Smooth muscle cell of the brain vasculature (primary cell): ENCODE results near the gene SUFU.

Source experiments
- DNase-seq: peaks from one replicate; pipeline ENCODE4 v3.0.0-alpha.2; 2012; ENCODE audit warnings: low read depth, low spot score

SUFU gene

DNA sequence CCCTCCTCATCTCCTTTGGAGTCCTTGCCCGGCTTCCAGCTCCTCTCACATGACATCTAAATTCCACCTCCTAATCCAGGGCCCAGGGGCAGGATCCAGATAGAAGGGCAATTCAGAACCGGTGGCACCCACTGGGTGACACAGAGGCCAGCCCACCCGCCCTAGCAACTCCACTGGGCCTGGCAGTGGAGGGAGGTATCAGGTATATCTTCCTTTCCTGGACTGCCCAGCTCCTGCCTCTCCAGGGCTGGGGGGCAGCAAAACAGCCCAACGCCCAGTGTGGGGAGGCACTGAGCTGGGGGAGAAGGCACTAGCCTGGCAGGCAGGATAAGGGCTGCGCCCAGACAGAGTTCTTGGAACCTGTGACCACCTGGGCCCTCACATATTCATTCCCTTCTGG is 130.1 kb downstream of the SUFU start:
- DNase-seq: no peak

DNA sequence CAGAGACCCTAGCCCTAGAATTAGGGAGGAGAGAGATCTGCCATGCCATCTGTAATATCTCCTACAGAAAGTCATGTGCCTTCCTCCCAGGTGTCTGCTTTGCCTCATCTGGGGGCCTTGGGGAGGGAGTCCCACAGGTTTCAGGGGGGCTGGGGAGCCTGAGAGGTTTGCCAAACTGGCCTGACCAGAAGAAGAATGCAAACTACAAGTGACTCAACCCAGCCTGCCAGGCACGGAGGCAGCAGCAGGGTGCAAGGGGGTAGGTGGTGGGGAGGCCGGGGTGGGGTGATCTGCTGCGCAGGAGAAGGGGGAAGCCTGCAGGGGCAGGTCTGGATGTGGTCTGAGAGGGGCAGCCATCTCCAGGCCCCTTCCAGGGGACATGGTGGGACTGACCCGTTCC is 130.9 kb downstream of the SUFU start:
- no peak for DNase-seq

DNA sequence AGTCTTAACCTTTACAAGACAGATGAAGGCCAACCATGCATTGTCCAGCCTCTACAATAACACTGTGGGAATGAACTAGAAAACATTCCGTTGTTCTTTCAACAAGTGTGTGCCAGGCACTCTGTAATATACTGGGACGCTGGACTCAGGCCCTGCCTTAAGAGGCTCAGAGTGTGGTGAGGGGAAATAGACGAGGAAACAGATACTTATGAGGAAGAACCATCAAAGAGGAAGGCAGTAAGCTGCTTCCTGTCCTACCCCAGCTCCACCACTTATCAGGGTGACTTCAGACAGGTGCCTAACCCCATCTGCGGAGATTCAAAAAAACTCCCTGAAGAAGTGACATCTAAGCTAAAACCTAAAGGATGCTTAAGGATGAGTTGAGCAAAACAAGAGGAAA is 131.6 kb downstream of the SUFU start:
- DNase-seq: no peak

DNA sequence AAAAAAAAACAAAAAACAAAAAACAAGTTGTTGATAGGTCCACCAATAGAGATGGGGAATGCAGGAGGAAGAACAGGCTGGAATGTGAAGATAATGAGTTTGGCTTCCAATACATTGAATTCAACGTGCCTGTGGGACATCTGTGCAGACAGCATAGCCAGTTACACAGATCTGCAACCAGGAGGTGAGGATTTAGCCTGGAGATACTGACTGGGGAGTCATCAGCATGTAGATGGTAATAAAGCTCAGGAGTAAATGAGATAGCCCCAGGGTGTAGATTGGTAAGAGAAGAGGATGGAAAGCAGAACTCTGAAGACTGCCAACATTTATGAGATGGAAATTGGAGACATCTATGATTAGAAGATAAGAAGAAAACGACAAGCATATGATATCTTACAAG is 135.8 kb downstream of the SUFU start:
- no peak for DNase-seq

DNA sequence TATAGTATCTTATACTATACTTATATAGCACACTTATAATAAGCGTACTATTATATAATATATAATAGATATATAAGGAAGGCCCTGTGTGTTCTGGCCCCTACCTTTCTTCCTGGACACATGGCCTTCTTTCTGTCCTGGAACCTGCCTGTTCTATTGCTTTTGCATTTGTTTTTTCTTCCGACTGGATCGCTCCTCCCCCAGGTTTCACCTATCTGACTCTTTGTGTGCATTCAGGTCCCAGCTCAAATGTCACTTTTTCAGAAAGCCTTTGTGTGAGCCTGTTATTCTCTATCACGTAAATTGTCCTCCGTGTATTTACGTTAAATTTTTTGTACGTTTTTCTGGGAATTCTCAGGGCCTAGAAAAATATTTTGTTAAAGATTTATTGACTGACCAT is 137.6 kb downstream of the SUFU start:
- DNase-seq: no peak

DNA sequence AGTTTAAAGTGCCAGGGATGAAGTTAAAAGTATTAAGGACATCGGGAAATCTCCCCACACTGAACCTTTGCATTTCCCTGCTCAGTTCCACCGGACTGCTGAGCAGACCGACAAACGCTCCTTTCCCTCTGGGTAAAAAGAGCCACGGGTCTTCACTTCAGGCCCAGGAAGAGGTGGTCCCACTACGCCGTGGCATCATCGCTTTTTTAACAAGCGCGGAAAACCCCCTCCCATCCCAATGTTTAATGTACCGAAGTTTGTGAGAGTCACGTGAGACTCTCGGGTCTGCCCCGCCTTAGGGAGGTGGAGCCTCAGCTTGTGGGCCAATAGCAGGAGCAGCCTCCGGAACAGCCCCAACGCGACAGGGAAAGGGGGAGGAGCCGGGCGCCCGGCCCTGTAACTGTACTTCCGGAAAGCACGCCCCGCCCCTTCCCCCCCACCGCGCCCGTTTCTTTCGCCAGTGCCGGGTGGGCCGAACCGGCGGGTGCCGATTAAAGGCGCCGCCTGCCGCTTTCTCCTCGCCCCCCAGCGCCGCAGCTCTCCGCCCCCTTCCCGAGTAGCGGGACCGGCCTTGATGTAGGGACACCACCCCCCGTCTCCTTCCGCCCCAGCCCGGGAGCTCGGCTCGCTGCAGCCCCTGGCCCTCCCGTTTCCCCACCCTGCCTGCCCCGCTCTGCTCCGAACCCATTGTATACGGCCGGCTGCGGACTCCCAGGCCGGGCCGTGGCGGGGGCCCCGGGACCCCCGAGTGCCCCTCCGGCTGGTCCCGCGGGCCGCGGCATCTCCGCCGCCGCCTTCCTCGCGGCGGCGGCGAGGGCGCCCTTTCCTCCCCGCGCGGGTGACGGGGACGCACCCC is 138.3 kb downstream of the SUFU start:
- DNase-seq: peak; percentile 94

DNA sequence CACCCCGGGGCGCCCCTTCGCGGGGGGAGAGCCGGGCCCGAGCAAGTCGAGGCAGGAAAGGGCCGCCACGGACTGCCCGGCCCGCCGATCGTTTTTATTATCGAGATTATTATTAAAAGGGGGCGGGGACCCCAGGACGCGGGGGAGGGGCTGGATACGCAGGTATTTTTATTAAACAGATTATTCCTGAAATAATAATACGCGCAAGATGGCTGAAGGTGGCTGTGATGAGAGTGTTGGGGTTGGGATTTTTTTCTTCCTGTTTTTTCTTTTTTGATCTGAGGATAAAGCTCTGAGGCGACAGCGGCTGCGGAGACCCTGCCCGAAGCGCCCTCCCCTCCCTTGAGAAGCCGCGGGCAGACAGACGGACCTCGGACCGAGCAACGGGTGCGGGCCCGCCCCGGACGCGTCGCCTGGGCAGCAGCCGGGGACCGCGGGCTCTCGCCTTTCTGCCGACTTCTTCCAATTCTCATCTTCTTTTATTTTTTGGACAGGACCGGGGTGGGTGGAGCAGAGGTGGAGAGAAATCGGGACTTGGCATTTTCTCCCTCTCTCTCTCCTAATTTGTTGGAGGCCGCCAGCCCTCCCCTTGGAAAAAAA is 139.1 kb downstream of the SUFU start:
- DNase-seq: no peak

DNA sequence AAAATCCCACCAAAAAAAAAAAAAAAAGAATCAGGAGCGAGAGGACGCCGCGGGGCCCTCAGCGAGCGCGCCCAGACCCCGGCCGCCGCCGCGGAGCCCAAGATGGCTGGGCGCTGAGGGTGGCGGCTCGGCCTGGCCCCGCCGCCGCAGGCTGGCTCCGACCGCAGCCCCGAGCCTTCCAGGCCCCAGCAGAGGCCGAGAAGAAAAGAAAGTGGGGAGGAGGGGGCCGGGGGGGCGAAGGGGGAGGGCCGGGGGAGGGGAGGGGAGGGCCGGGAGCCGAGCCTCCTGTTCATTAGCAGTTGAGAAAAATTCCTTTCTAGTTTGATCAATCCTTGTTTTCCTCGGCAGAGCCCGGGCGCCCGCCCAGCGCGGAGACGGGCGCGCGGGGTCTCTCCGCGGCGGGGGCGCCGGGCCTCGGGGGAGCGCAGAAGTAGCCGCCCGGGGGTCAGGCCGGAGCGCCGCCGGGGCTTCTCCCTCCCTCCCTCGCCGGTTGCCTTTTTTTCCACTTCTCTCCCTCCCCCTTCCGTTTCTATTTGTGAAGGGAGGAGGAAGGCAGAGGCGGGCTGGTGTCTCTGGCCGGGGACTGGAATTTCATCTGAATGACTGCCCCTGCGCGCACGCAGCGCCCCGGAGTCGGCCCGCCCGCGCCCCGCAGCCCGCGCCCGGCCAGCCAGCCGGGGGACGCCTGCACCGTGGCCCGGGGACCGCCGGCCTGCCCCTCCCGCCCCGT is 139.7 kb downstream of the SUFU start:
- no peak for DNase-seq

DNA sequence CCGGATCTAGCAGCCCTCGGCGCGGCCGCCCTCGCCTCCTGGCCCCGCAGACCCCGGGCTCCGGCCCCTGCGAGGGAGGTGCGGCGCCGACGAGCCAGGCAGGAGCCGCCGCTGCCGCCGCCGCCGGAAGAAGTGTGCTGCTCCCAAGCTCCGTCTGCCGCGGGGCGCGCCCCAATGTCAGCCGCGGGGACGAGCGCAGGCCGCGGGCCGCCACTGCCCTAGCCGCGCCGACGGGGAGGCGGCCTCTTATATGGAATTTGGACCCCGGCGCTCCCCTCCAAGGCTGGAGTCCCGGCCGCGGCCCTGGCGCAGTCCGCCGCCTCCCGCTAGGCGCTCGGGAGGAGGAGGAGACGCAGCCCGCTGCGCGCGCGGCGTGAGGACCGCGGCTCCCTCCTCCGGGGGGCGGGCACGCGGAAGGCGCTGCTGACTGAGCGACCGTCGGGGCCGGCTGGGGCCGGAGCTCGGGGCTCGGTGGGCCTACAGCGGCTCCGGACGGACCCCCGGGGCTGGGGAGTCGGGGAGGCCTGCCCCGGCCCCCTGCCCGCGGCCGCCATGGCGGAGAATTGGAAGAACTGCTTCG is 140.4 kb downstream of the SUFU start, which contains the start of gene TRIM8:
Gene TRIM8 (plus strand): TSS at position 414 of the 580 bp plus-strand sequence. CDS start 139 bp downstream, at position 553.
- DNase-seq: no peak

DNA sequence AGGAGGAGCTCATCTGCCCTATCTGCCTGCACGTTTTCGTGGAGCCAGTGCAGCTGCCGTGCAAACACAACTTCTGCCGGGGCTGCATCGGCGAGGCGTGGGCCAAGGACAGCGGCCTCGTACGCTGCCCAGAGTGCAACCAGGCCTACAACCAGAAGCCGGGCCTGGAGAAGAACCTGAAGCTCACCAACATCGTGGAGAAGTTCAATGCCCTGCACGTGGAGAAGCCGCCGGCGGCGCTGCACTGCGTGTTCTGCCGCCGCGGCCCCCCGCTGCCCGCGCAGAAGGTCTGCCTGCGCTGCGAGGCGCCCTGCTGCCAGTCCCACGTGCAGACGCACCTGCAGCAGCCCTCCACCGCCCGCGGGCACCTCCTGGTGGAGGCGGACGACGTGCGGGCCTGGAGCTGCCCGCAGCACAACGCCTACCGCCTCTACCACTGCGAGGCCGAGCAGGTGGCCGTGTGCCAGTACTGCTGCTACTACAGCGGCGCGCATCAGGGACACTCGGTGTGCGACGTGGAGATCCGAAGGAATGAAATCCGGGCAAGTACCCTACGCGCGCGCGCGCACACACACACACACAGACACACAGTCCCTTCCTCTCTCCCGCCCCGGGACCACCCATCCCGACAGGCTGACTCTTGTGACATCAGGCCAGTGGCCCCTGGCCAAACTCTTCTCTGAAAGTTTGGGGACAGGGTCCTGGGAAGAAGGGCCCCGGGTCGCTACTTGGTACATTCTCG is 141.0 kb downstream of the SUFU start:
- DNase-seq: no peak

DNA sequence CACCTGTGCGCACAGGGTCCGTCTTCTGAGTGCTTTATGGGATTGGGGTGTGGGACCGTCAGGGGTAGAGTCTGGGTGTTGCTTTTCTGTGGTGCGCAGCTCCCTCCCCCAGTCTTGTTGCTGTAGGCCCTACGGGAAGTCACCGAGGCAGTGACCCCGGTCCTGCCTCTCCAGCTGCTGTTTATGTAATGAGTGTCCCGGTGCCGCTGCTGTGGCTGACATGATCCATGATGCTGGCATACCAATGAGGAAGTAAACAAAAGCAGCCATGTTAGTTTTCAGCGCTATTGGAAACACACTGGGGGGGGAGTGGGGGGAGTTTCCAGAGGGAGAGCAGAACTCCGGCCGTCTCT is 141.6 kb downstream of the SUFU start:
- no peak for DNase-seq

DNA sequence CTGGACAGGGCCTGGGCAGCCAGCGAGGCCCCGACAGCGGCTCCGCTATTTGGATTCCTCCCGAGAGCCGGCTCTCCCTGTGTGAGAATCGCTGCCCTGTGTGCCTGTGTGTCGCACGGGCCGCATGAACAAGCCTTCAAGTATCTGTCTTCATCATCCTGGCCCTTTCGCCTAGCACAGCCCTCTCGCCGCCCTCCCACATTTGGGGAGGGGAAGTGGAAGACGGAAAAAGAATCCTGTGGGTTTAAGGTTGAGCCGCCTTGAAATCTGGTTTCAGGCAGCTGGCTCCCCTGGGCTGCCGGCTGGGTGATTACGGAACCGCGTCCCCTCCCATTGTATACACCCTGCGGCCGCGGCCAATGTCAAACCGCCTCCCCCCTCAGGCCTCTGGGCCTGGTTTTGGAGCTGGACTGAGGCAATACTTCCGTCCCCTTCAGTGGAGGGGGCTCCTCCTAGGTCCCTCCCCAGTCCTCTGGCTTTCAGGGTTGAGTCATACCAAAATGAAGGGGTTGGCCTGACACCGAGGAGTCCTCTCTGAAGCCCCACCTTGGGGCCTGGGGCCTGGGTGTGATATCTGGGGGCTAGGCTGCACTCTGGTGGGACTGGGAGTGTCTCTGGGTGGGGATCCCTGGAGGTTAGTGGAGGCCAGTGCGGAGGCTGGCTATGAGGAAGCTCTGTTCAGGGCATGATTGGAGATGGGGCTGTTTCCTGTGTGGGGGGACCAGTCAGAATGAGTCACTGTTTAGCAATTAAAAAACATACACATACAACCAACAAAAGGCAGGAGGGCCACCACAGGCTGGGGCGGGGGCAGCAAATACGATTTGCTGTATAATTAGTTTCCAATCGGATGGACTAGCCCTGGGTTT is 142.2 kb downstream of the SUFU start:
- DNase-seq: no peak

DNA sequence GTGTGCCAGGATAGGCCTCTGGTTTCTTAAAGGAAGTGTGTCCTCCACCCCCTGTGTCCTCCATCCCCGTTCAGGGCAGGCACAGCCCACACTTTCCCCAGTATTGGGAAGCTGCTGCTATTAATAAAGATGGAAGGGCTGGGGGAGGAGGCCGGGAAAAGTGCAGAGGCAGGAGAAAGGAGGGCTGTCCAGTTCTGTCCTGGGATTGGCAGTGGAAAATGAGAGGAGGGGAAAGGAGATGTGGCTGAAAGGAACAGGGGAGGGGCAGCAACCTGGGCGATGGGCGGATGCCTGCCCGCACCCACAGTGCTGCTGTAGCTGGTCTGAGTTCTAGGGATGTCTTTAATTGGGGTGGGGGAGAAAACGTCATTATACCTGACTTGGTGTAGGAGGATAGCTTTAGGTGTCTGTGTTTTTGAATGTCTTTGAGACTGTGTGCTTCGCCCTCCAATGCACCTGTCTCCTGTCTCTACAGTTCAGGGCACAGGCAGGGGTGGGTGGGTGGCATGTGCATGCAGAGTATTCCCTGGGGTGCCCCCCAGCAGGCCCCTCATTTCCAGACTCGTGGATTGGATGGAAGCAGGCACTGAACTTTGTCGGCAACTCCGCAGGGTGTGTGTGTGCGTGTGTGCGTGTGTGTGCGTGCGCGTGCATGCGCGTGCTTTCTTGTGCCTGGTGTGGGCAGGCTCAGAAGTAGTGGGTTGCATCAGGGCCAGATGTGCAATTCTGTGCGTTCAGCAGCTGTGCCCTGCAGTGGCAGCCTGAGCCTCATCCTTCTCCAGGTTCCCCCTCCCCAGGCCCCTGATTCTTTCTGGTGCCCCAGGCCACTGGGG is 143.1 kb downstream of the SUFU start:
- DNase-seq: no peak

DNA sequence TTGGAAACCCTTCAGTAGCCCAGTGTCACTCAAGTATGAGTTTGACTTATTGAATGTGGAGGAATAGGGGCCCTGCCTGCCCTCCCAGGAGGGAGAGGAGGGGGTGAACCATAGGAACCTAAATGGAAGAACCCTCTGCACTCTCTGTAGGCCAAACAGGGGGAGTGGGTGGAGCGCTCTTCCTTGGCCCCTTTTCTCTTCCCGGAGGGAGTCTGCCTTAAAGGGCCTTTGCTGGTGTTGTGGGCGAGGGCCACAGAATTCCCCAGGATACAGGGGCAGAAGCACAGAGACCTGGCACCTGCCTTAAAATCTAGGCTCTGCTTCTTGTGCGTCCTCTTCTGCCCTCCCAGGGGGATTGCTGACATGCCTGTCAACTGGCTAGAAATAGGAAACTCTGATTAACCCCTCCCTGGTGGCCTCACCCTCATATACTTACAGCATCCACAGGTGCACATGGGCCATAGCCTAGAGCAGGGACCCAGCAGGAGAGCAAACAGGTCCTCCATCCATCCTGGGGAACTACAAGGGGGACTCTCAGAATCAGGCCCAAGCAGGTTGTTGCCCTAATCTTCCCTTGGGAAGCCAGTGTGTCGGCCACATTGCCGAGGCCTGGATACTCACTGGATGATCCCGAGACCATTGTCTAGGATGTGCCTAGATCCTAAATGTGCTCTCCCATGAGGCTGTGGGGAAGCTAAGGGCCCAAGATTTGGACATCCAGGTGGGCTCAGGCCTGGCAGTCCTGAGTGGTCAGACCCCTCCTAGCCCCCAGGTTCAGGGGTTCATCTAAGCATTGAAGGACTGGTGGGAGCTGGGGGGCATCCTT is 143.9 kb downstream of the SUFU start:
- DNase-seq: no peak

DNA sequence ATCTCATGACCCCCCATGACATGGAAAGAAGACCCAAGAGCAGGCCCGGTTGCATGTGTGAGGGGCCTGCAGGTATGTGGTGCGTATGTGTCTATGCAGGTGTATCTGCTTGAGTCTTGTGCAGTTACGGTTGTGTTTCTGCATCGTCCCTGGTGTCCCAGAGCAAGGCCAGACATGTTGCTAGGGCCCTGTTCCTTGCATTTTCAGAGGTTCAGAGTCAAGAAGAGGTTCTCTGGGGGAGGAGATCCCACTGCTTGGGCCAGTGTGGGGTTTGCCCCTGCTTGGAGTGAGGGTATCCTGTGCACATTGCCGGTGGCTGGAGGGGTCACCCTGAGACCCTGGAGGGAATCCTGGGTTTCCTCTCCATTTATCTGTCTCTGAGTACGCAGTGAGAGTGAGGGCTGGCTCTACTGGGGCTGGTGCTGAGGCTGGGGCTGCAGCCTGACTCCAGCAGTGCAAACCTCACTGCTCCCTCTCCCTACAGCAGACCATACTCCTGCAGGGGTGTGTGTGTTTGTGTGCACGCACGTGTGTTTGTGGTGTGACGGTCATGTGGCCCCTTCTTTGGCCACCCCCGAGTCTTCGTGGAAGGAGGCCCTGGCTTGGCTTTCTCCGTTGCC is 144.6 kb downstream of the SUFU start:
- DNase-seq: no peak

DNA sequence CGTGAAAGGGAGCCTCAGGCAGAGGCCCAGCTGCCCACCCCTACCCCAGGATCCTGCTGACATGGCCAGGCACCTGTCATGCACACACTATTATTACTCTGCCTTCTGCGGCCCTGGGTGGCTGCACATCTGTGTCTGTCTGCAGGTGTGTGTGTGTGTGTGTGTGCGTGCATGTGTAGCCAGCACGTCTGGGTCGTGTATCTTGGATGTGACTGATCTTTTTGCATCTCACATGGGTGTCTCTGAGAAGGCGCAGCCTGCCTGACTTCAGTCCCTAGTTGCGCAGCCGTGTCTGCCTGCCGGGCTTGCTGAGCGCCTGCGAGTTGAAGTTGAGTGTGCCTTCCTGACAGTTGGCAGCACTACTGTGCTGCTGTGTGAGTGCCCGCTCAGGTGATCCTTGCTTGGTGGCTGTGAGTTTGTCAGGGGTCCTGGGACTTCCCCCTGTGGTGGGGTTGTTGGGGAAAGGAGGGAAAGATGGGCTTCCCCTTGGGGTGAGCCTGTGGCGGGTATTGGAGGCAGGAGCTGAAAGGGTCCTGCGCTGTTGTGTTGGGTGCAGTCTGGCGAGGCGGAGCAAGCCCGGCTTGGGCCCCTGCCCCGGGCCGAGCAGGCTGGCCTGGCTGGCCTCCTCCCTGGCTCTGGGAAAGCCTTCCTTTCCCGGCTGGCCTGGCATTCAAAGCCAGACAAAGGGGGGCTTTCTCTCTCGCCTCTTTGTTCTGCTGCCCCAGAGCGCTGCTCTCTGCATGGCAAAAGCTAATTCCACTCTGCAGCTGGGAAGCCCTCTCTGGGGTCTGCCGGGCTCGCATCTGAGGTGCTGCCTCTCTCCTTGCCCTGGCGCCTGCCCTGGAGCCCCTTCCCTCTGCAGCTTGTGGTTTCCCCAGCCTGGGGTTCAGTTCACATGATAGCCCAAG is 145.4 kb downstream of the SUFU start:
- DNase-seq: no peak
